ENCODE results near the gene TOM1L2. TPM values are rescaled to one million over a fixed set of nuclear protein-coding genes. Genes with fewer than 3 reads are reported as not detected.

Gene TOM1L2
- total RNA-seq, 1 donor from 2014 or later, result 4.3 TPM

GRCh38 chr17:17804007-17804406, 168.2 kb downstream of the TOM1L2 start:
- Mint-ChIP-seq H3K36me3 (peaks cover 19% of the 10 kb centered on the region), H3K27ac (peak overlapping the region; percentile 37), H3K4me3 (peak overlapping the region; percentile 50), H3K4me1 (peaks cover 22% of the 10 kb centered on the region), H3K27me3 (ENCODE audit: insufficient read depth, low read depth) (peaks cover 18% of the 10 kb centered on the region), H3K9me3 (no peaks in the 10 kb centered on the region)
- Histone ChIP-seq H3K27me3 (peaks cover 7% of the 10 kb centered on the region), H2AFZ (replicated peaks) (no peak overlapping the region), H3K9ac (no peak overlapping the region), H3K36me3 (no peaks in the 10 kb centered on the region), H3K4me1 (peaks cover 13% of the 10 kb centered on the region), H3K27ac (no peak overlapping the region), H3K4me3 (no peak overlapping the region), H4K20me1 (ENCODE audit: low read depth) (peaks cover 67% of the 10 kb centered on the region), H3K4me2 (no peak overlapping the region), H3K9me3 (ENCODE audit: low read depth) (no peaks in the 10 kb centered on the region), H3F3A (ENCODE audit: low read depth) (peaks cover 5% of the 10 kb centered on the region), H3K79me2 (ENCODE audit: low read depth) (no peaks in the 10 kb centered on the region)
- DNase-seq (ENCODE audit: low spot score), result no peak
- TF ChIP-seq EZH2phosphoT487 (IDR thresholded peaks at IDR 0.05), result no peak
- TF ChIP-seq, protein P1, sequence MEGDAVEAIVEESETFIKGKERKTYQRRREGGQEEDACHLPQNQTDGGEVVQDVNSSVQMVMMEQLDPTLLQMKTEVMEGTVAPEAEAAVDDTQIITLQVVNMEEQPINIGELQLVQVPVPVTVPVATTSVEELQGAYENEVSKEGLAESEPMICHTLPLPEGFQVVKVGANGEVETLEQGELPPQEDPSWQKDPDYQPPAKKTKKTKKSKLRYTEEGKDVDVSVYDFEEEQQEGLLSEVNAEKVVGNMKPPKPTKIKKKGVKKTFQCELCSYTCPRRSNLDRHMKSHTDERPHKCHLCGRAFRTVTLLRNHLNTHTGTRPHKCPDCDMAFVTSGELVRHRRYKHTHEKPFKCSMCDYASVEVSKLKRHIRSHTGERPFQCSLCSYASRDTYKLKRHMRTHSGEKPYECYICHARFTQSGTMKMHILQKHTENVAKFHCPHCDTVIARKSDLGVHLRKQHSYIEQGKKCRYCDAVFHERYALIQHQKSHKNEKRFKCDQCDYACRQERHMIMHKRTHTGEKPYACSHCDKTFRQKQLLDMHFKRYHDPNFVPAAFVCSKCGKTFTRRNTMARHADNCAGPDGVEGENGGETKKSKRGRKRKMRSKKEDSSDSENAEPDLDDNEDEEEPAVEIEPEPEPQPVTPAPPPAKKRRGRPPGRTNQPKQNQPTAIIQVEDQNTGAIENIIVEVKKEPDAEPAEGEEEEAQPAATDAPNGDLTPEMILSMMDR (IDR thresholded peaks at IDR 0.05), result no peak
- no peak for TF ChIP-seq EZH2 (IDR thresholded peaks at IDR 0.05)

DNA sequence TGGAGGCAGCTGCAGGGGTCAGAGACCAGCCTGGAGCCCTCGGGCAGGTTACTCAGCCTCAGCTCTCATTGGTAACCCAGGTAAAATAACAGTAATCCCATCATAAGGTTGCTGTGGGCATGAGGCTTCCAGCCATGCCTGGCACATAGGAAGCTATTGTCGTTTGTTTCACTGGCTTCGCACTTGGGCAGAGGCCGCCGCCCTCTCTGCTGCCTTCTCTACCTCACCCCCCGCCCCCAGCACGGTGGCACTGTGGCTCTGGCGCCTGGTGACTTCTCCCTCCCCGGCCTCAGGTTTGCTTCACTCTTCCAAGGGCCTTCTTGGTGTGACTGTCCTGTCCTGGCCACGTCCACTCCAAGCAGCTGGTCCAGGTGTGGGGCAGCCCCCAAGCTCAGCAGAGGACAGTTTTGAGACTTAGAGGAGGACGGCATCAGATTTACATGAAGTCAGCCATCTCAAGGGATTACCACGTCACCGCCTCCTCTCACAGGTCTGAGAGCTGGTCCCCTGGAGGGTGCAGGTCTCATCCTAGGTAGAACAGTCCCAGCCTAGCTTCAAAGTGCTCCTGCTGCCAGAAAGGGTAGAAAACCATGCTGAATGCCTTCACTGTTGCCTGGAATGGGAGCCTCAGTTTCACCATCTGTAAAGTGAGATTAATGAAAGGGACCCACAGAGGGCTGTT, 170.3 kb downstream of the TOM1L2 start:
- no peaks in the 10 kb centered on the region for H3K36me3 ChIP-seq
- no peak overlapping the region for H3K27ac ChIP-seq
- H3K27me3 ChIP-seq, result no peaks in the 10 kb centered on the region
- no peak overlapping the region for H3K4me3 ChIP-seq
- no peaks in the 10 kb centered on the region for H3K9me3 Mint-ChIP-seq
- TF ChIP-seq EZH2 (IDR thresholded peaks at IDR 0.05), result no peak
- TF ChIP-seq, protein P1 (IDR thresholded peaks at IDR 0.05), result no peak
- no peak for TF ChIP-seq EZH2phosphoT487 (IDR thresholded peaks at IDR 0.05)
- peaks cover 13% of the 10 kb centered on the region for H3K27me3 Mint-ChIP-seq (ENCODE audit: insufficient read depth, low read depth)
- no peaks in the 10 kb centered on the region for H3K79me2 ChIP-seq (ENCODE audit: low read depth)
- H3K4me1 Mint-ChIP-seq, result peaks cover 14% of the 10 kb centered on the region
- no peaks in the 10 kb centered on the region for H3K9me3 ChIP-seq (ENCODE audit: low read depth)
- H4K20me1 ChIP-seq (ENCODE audit: low read depth), result peaks cover 68% of the 10 kb centered on the region
- DNase-seq (ENCODE audit: low spot score), result no peak
- H3K36me3 Mint-ChIP-seq, result peaks cover 16% of the 10 kb centered on the region
- peaks cover 9% of the 10 kb centered on the region for H3K4me1 ChIP-seq
- H3K27ac Mint-ChIP-seq, result no peak overlapping the region
- H3K4me2 ChIP-seq, result no peak overlapping the region
- H3K9ac ChIP-seq, result no peak overlapping the region
- H3F3A ChIP-seq (ENCODE audit: low read depth), result no peaks in the 10 kb centered on the region
- no peak overlapping the region for H3K4me3 Mint-ChIP-seq
- no peak overlapping the region for H2AFZ ChIP-seq (replicated peaks)

GRCh38 chr17:17800504-17801021, 171.6 kb downstream of the TOM1L2 start:
- DNase-seq (ENCODE audit: low spot score), result no peak
- H3K4me1 Mint-ChIP-seq, result peaks cover 12% of the 10 kb centered on the region
- peaks cover 6% of the 10 kb centered on the region for H3K27me3 Mint-ChIP-seq (ENCODE audit: insufficient read depth, low read depth)
- peaks cover 9% of the 10 kb centered on the region for H3K36me3 Mint-ChIP-seq
- no peak overlapping the region for H3K9ac ChIP-seq
- H3K36me3 ChIP-seq, result no peaks in the 10 kb centered on the region
- no peaks in the 10 kb centered on the region for H3K27me3 ChIP-seq
- no peak overlapping the region for H3K4me2 ChIP-seq
- no peak overlapping the region for H3K27ac Mint-ChIP-seq
- H3K4me1 ChIP-seq, result peaks cover 9% of the 10 kb centered on the region
- no peaks in the 10 kb centered on the region for H3K79me2 ChIP-seq (ENCODE audit: low read depth)
- H4K20me1 ChIP-seq (ENCODE audit: low read depth), result peaks cover 67% of the 10 kb centered on the region
- H2AFZ ChIP-seq (replicated peaks), result no peak overlapping the region
- no peaks in the 10 kb centered on the region for H3K9me3 Mint-ChIP-seq
- peak overlapping the region; percentile 43 for H3K4me3 Mint-ChIP-seq
- H3K9me3 ChIP-seq (ENCODE audit: low read depth), result no peaks in the 10 kb centered on the region
- no peak overlapping the region for H3K4me3 ChIP-seq
- TF ChIP-seq, protein P1 (IDR thresholded peaks at IDR 0.05), result no peak
- TF ChIP-seq EZH2phosphoT487 (IDR thresholded peaks at IDR 0.05), result no peak
- TF ChIP-seq EZH2 (IDR thresholded peaks at IDR 0.05), result no peak
- H3F3A ChIP-seq (ENCODE audit: low read depth), result no peaks in the 10 kb centered on the region
- H3K27ac ChIP-seq, result no peak overlapping the region
